Measurements from ENCODE around the gene CELF4.

GRCh38 chr18:37582261-37582660 is 16.7 kb upstream of the CELF4 start:
- TF ChIP-seq CTCF (IDR thresholded peaks at IDR 0.05; ENCODE audit: insufficient read depth, low read length, poor library complexity, severe bottlenecking), result no peak
- no peak for TF ChIP-seq EZH2phosphoT487 (conservative IDR thresholded peaks at IDR 0.05; ENCODE audit: low read length)
